ENCODE measurements around the gene DMRT1.

Gene DMRT1

DNA sequence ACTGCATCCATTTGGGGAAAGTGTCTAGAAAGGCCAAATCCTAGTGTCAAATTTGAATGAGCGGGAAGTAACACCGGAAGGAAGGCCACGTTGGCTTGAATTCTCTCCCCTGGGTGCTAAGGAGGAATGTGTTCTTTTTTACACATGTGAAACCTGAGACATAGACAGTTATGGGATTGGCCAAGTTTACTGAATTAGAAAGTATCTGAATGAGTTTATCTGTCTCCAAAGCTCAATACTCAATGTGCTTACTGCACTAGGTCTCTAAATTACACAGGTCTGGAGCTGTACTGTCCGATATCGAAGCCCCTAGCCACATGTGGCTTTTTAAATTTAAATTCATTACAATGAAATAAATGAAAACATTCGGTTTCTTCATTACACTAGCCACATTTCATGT is 6.0 kb downstream of the DMRT1 start:
- H3K79me2 ChIP-seq (ENCODE audit: control insufficient read depth, insufficient read depth, low read length, poor library complexity), result no peaks in the 10 kb centered on the region
- no peak overlapping the region for H3K4me2 ChIP-seq (ENCODE audit: low read length)
- peaks cover 9% of the 10 kb centered on the region for H3K27me3 ChIP-seq (ENCODE audit: insufficient read depth, low read length)
- H3K4ac ChIP-seq (ENCODE audit: low read depth, low read length), result no peak overlapping the region
- H4K91ac ChIP-seq (ENCODE audit: low read depth, low read length), result no peak overlapping the region
- DNase-seq, result no peak
- no peak overlapping the region for H3K18ac ChIP-seq (ENCODE audit: low read length)
- no peak overlapping the region for H2BK5ac ChIP-seq (ENCODE audit: low read depth, low read length, poor library complexity)
- H4K8ac ChIP-seq (ENCODE audit: low read depth, low read length), result no peak overlapping the region
- no peak overlapping the region for H3K14ac ChIP-seq (ENCODE audit: low read length)
- no peaks in the 10 kb centered on the region for H3K9me3 ChIP-seq (ENCODE audit: insufficient read depth, low read depth, low read length)
- H3K27ac ChIP-seq (ENCODE audit: low read depth, low read length), result no peak overlapping the region
- no peak overlapping the region for H3K23ac ChIP-seq (ENCODE audit: low read length)
- peaks cover 10 to 12% of the 10 kb centered on the region in 2 experiments for H3K4me1 ChIP-seq (ENCODE audit: control insufficient read depth in 1 of 2, insufficient read depth in 2 of 2, low read length in 2 of 2)
- H2AFZ ChIP-seq (ENCODE audit: insufficient read depth, low read length, poor library complexity), result no peak overlapping the region
- no CpG with 5 or more reads among the region's 6 CpGs for WGBS (ENCODE audit: extremely low coverage, insufficient coverage, insufficient read length)
- H3K9ac ChIP-seq (ENCODE audit: low read length), result no peak overlapping the region
- H2BK12ac ChIP-seq (ENCODE audit: low read length), result no peak overlapping the region
- H3K36me3 ChIP-seq (ENCODE audit: control insufficient read depth in 1 of 2, insufficient read depth in 2 of 2, low read length in 2 of 2), result no peaks in the 10 kb centered on the region
- H3K79me1 ChIP-seq (ENCODE audit: low read length), result no peaks in the 10 kb centered on the region
- H2AK5ac ChIP-seq (ENCODE audit: low read length), result no peak overlapping the region
- H4K12ac ChIP-seq (ENCODE audit: low read depth, low read length), result no peak overlapping the region
- no peak overlapping the region for H3K4me3 ChIP-seq (ENCODE audit: low read depth, low read length)
- no peak overlapping the region for H2BK120ac ChIP-seq (ENCODE audit: insufficient read depth, low read length, poor library complexity)

DNA sequence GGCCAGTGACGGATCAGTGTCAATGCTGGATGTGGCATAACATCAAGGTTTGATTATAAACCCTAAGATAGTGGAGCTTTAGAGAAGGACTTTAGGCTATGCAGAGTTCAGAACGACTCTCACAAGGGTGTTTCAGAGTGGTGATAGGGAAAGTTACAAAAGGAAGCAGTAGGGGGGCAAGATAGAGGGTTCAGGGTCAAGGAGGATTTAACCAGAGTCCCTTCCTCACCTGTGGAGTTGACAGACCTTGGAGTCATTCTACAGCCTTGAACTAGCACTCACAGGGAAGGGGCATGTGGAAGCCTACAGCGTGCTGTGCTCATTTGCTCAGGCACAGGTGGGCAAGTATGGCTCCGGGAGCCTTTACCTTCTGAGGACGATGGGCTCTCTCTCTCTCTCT is 7.9 kb downstream of the DMRT1 start:
- Histone ChIP-seq H2AK5ac (ENCODE audit: low read length) (no peak overlapping the region), H3K36me3 (ENCODE audit: control insufficient read depth in 1 of 2, insufficient read depth in 2 of 2, low read length in 2 of 2) (no peaks in the 10 kb centered on the region), H3K4ac (ENCODE audit: low read depth, low read length) (no peak overlapping the region), H2AFZ (ENCODE audit: insufficient read depth, low read length, poor library complexity) (no peak overlapping the region), H4K12ac (ENCODE audit: low read depth, low read length) (no peak overlapping the region), H3K79me1 (ENCODE audit: low read length) (no peaks in the 10 kb centered on the region), H3K9me3 (ENCODE audit: insufficient read depth, low read depth, low read length) (no peaks in the 10 kb centered on the region), H2BK12ac (ENCODE audit: low read length) (no peak overlapping the region), H4K8ac (ENCODE audit: low read depth, low read length) (no peak overlapping the region), H3K4me1 (ENCODE audit: control insufficient read depth in 1 of 2, insufficient read depth in 2 of 2, low read length in 2 of 2) (peaks cover 6% of the 10 kb centered on the region in 2 experiments), H3K27me3 (ENCODE audit: insufficient read depth, low read length) (no peaks in the 10 kb centered on the region), H3K9ac (ENCODE audit: low read length) (no peak overlapping the region), H3K79me2 (ENCODE audit: control insufficient read depth, insufficient read depth, low read length, poor library complexity) (no peaks in the 10 kb centered on the region), H3K23ac (ENCODE audit: low read length) (no peak overlapping the region), H4K91ac (ENCODE audit: low read depth, low read length) (no peak overlapping the region), H2BK120ac (ENCODE audit: insufficient read depth, low read length, poor library complexity) (no peak overlapping the region), H3K4me2 (ENCODE audit: low read length) (no peak overlapping the region), H3K14ac (ENCODE audit: low read length) (no peak overlapping the region), H3K27ac (ENCODE audit: low read depth, low read length) (no peak overlapping the region), H3K18ac (ENCODE audit: low read length) (no peak overlapping the region), H2BK5ac (ENCODE audit: low read depth, low read length, poor library complexity) (no peak overlapping the region), H3K4me3 (ENCODE audit: low read depth, low read length) (no peak overlapping the region)
- DNase-seq, result no peak
- WGBS (ENCODE audit: extremely low coverage, insufficient coverage, insufficient read length), result no CpG with 5 or more reads among the region's 5 CpGs

DNA sequence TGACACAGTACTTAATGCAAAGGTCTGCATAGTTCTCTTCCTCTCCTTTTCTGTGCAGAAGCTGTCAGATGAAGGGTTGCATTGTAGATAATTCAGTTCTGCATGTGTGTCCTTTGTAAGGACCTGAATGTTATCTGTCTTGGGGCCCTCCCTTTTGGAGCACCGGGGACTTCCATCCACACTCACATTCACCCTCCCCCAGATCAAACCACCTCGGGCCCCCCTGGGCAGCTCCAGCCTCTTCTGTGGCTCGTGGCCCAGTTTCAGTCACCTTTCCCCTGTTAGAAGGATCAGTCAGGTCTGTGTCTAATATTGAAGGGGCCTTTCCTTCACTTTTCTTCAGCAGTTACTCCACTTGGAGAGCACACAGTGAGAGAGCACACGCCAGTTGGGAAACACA is 11.0 kb downstream of the DMRT1 start:
- Histone ChIP-seq H2BK12ac (ENCODE audit: low read length) (no peak overlapping the region), H4K12ac (ENCODE audit: low read depth, low read length) (no peak overlapping the region), H3K23ac (ENCODE audit: low read length) (no peak overlapping the region), H3K14ac (ENCODE audit: low read length) (no peak overlapping the region), H2BK120ac (ENCODE audit: insufficient read depth, low read length, poor library complexity) (no peak overlapping the region), H3K4me1 (ENCODE audit: control insufficient read depth in 1 of 2, insufficient read depth in 2 of 2, low read length in 2 of 2) (no peaks in the 10 kb centered on the region), H3K27me3 (ENCODE audit: insufficient read depth, low read length) (no peaks in the 10 kb centered on the region), H2AFZ (ENCODE audit: insufficient read depth, low read length, poor library complexity) (no peak overlapping the region), H3K79me2 (ENCODE audit: control insufficient read depth, insufficient read depth, low read length, poor library complexity) (no peaks in the 10 kb centered on the region), H2AK5ac (ENCODE audit: low read length) (no peak overlapping the region), H4K8ac (ENCODE audit: low read depth, low read length) (no peak overlapping the region), H3K4me3 (ENCODE audit: low read depth, low read length) (no peak overlapping the region), H3K27ac (ENCODE audit: low read depth, low read length) (no peak overlapping the region), H3K9me3 (ENCODE audit: insufficient read depth, low read depth, low read length) (no peaks in the 10 kb centered on the region), H3K79me1 (ENCODE audit: low read length) (no peaks in the 10 kb centered on the region), H3K9ac (ENCODE audit: low read length) (no peak overlapping the region), H2BK5ac (ENCODE audit: low read depth, low read length, poor library complexity) (no peak overlapping the region), H3K4ac (ENCODE audit: low read depth, low read length) (no peak overlapping the region), H3K36me3 (ENCODE audit: control insufficient read depth in 1 of 2, insufficient read depth in 2 of 2, low read length in 2 of 2) (no peaks in the 10 kb centered on the region), H3K18ac (ENCODE audit: low read length) (no peak overlapping the region), H4K91ac (ENCODE audit: low read depth, low read length) (no peak overlapping the region), H3K4me2 (ENCODE audit: low read length) (no peak overlapping the region)
- DNase-seq, result no peak
- no CpG with 5 or more reads among the region's 4 CpGs for WGBS (ENCODE audit: extremely low coverage, insufficient coverage, insufficient read length)

DNA sequence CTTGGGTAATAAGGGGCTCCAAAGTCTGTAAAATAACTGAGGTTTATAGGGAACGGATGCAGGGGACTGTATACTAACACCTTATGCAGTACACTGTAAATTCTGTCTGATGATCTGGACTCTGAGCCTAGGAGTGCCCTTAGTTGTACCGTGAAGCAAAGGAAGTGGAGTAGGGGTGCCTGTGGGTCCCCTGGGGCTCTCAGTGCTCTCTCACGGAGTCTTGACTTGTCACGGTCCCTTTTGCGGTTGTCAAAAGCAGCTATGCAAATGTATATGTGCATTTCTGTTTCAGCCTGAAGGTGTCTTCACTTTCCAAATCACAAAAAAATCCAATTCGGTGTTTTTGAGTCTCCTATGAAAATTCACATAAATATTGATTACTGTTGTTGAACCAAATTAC is 17.8 kb downstream of the DMRT1 start:
- Histone ChIP-seq H4K91ac (ENCODE audit: low read depth, low read length) (no peak overlapping the region), H4K12ac (ENCODE audit: low read depth, low read length) (no peak overlapping the region), H3K79me1 (ENCODE audit: low read length) (no peaks in the 10 kb centered on the region), H3K9ac (ENCODE audit: low read length) (no peak overlapping the region), H3K4me1 (ENCODE audit: control insufficient read depth in 1 of 2, insufficient read depth in 2 of 2, low read length in 2 of 2) (no peaks in the 10 kb centered on the region), H2AFZ (ENCODE audit: insufficient read depth, low read length, poor library complexity) (no peak overlapping the region), H3K9me3 (ENCODE audit: insufficient read depth, low read depth, low read length) (no peaks in the 10 kb centered on the region), H3K4ac (ENCODE audit: low read depth, low read length) (no peak overlapping the region), H2BK12ac (ENCODE audit: low read length) (no peak overlapping the region), H3K18ac (ENCODE audit: low read length) (no peak overlapping the region), H3K14ac (ENCODE audit: low read length) (no peak overlapping the region), H3K4me2 (ENCODE audit: low read length) (no peak overlapping the region), H3K36me3 (ENCODE audit: control insufficient read depth in 1 of 2, insufficient read depth in 2 of 2, low read length in 2 of 2) (no peaks in the 10 kb centered on the region), H3K4me3 (ENCODE audit: low read depth, low read length) (no peak overlapping the region), H2BK120ac (ENCODE audit: insufficient read depth, low read length, poor library complexity) (no peak overlapping the region), H3K27me3 (ENCODE audit: insufficient read depth, low read length) (no peaks in the 10 kb centered on the region), H3K79me2 (ENCODE audit: control insufficient read depth, insufficient read depth, low read length, poor library complexity) (no peaks in the 10 kb centered on the region), H3K23ac (ENCODE audit: low read length) (no peak overlapping the region), H4K8ac (ENCODE audit: low read depth, low read length) (no peak overlapping the region), H2AK5ac (ENCODE audit: low read length) (no peak overlapping the region), H2BK5ac (ENCODE audit: low read depth, low read length, poor library complexity) (no peak overlapping the region), H3K27ac (ENCODE audit: low read depth, low read length) (no peak overlapping the region)
- no peak for DNase-seq
- WGBS (ENCODE audit: extremely low coverage, insufficient coverage, insufficient read length), result no CpG with 5 or more reads among the region's 6 CpGs

Data from trophoblast cell (in vitro differentiated cells and primary cell).